ENCODE data around the gene CD34.

Gene CD34

GRCh38 chr1:207868774-207869721, 41.9 kb downstream of the CD34 start:
- no CpG with 5 or more reads among the region's 87 CpGs for WGBS (ENCODE audit: insufficient coverage, insufficient read length)
- H3K36me3 ChIP-seq (ENCODE audit: control insufficient read depth, insufficient read depth, low read length): no peaks in the 10 kb centered on the region
- H3K4me3 ChIP-seq (ENCODE audit: low read length): peak overlapping the region; percentile 72; the same call in 1 of the 2 replicates
- no peak for DNase-seq (ENCODE audit: low read depth, low spot score)
- H3K27ac ChIP-seq (ENCODE audit: low read length): no peak overlapping the region
- H3K4me1 ChIP-seq (ENCODE audit: control insufficient read depth, insufficient read depth, low read length): peaks cover 3% of the 10 kb centered on the region; the same call in 1 of the 2 replicates
- no peaks in the 10 kb centered on the region; the same call in 1 of the 2 replicates for H3K27me3 ChIP-seq (ENCODE audit: control insufficient read depth, insufficient read depth, low read length)
- H3K9me3 ChIP-seq (ENCODE audit: control insufficient read depth, insufficient read depth, low read length): no peaks in the 10 kb centered on the region

GRCh38 chr1:207868251-207868773, 42.6 kb downstream of the CD34 start:
- Histone ChIP-seq H3K36me3 (ENCODE audit: control insufficient read depth, insufficient read depth, low read length) (no peaks in the 10 kb centered on the region), H3K9me3 (ENCODE audit: control insufficient read depth, insufficient read depth, low read length) (no peaks in the 10 kb centered on the region), H3K27me3 (ENCODE audit: control insufficient read depth, insufficient read depth, low read length) (no peaks in the 10 kb centered on the region; the same call in 1 of the 2 replicates), H3K27ac (ENCODE audit: low read length) (no peak overlapping the region), H3K4me3 (ENCODE audit: low read length) (peak overlapping the region; percentile 72; the same call in 1 of the 2 replicates), H3K4me1 (ENCODE audit: control insufficient read depth, insufficient read depth, low read length) (peaks cover 3% of the 10 kb centered on the region; the same call in 1 of the 2 replicates)
- no peak for DNase-seq (ENCODE audit: low read depth, low spot score)
- no CpG with 5 or more reads among the region's 24 CpGs for WGBS (ENCODE audit: insufficient coverage, insufficient read length)

GRCh38 chr1:207867136-207868109, 43.5 kb downstream of the CD34 start:
- Histone ChIP-seq H3K9me3 (ENCODE audit: control insufficient read depth, insufficient read depth, low read length) (no peaks in the 10 kb centered on the region), H3K27me3 (ENCODE audit: control insufficient read depth, insufficient read depth, low read length) (no peaks in the 10 kb centered on the region; the same call in 1 of the 2 replicates), H3K4me1 (ENCODE audit: control insufficient read depth, insufficient read depth, low read length) (peaks cover 3% of the 10 kb centered on the region; the same call in 1 of the 2 replicates), H3K4me3 (ENCODE audit: low read length) (no peak overlapping the region), H3K27ac (ENCODE audit: low read length) (no peak overlapping the region), H3K36me3 (ENCODE audit: control insufficient read depth, insufficient read depth, low read length) (no peaks in the 10 kb centered on the region)
- DNase-seq (ENCODE audit: low read depth, low spot score): no peak
- WGBS (ENCODE audit: insufficient coverage, insufficient read length): no CpG with 5 or more reads among the region's 19 CpGs

GRCh38 chr1:207866471-207867135, 44.3 kb downstream of the CD34 start:
- Histone ChIP-seq H3K27me3 (ENCODE audit: control insufficient read depth, insufficient read depth, low read length) (no peaks in the 10 kb centered on the region; the same call in 1 of the 2 replicates), H3K27ac (ENCODE audit: low read length) (no peak overlapping the region), H3K4me3 (ENCODE audit: low read length) (no peak overlapping the region), H3K9me3 (ENCODE audit: control insufficient read depth, insufficient read depth, low read length) (no peaks in the 10 kb centered on the region), H3K4me1 (ENCODE audit: control insufficient read depth, insufficient read depth, low read length) (peaks cover 3% of the 10 kb centered on the region; the same call in 1 of the 2 replicates), H3K36me3 (ENCODE audit: control insufficient read depth, insufficient read depth, low read length) (no peaks in the 10 kb centered on the region)
- WGBS (ENCODE audit: insufficient coverage, insufficient read length): no CpG with 5 or more reads among the region's 9 CpGs
- DNase-seq (ENCODE audit: low read depth, low spot score): no peak

- no peaks in the 10 kb centered on the region for H3K9me3 ChIP-seq (ENCODE audit: control insufficient read depth, insufficient read depth, low read length)
- no peak overlapping the region for H3K27ac ChIP-seq (ENCODE audit: low read length)
- H3K4me3 ChIP-seq (ENCODE audit: low read length): no peak overlapping the region
- WGBS (ENCODE audit: insufficient coverage, insufficient read length): no CpG with 5 or more reads among the region's 8 CpGs
- H3K27me3 ChIP-seq (ENCODE audit: control insufficient read depth, insufficient read depth, low read length): no peaks in the 10 kb centered on the region; the same call in 1 of the 2 replicates
- DNase-seq (ENCODE audit: low read depth, low spot score): no peak
- H3K36me3 ChIP-seq (ENCODE audit: control insufficient read depth, insufficient read depth, low read length): no peaks in the 10 kb centered on the region
- H3K4me1 ChIP-seq (ENCODE audit: control insufficient read depth, insufficient read depth, low read length): peaks cover 3% of the 10 kb centered on the region; the same call in 1 of the 2 replicates
These were observed 46.9 kb downstream of the CD34 start for GRCh38 chr1:207863893-207864535.

- H3K9me3 ChIP-seq (ENCODE audit: control insufficient read depth, insufficient read depth, low read length): no peaks in the 10 kb centered on the region
- H3K4me3 ChIP-seq (ENCODE audit: low read length): no peak overlapping the region
- no CpG with 5 or more reads among the region's 2 CpGs for WGBS (ENCODE audit: insufficient coverage, insufficient read length)
- no peaks in the 10 kb centered on the region for H3K36me3 ChIP-seq (ENCODE audit: control insufficient read depth, insufficient read depth, low read length)
- no peak overlapping the region for H3K27ac ChIP-seq (ENCODE audit: low read length)
- H3K27me3 ChIP-seq (ENCODE audit: control insufficient read depth, insufficient read depth, low read length): no peaks in the 10 kb centered on the region
- peaks cover 2% of the 10 kb centered on the region; the same call in 1 of the 2 replicates for H3K4me1 ChIP-seq (ENCODE audit: control insufficient read depth, insufficient read depth, low read length)
- DNase-seq (ENCODE audit: low read depth, low spot score): no peak
These were observed 48.6 kb downstream of the CD34 start for GRCh38 chr1:207862241-207862787.

GRCh38 chr1:207861442-207862177, 49.3 kb downstream of the CD34 start:
- DNase-seq (ENCODE audit: low read depth, low spot score): no peak
- Histone ChIP-seq H3K36me3 (ENCODE audit: control insufficient read depth, insufficient read depth, low read length) (no peaks in the 10 kb centered on the region), H3K9me3 (ENCODE audit: control insufficient read depth, insufficient read depth, low read length) (no peaks in the 10 kb centered on the region), H3K4me1 (ENCODE audit: control insufficient read depth, insufficient read depth, low read length) (peaks cover 2% of the 10 kb centered on the region; the same call in 1 of the 2 replicates), H3K27ac (ENCODE audit: low read length) (no peak overlapping the region), H3K27me3 (ENCODE audit: control insufficient read depth, insufficient read depth, low read length) (no peaks in the 10 kb centered on the region), H3K4me3 (ENCODE audit: low read length) (no peak overlapping the region)
- WGBS (ENCODE audit: insufficient coverage, insufficient read length): no CpG with 5 or more reads among the region's 9 CpGs

GRCh38 chr1:207860531-207860930, 50.4 kb downstream of the CD34 start:
- H3K27ac ChIP-seq (ENCODE audit: low read length): no peak overlapping the region
- no peaks in the 10 kb centered on the region for H3K9me3 ChIP-seq (ENCODE audit: control insufficient read depth, insufficient read depth, low read length)
- H3K36me3 ChIP-seq (ENCODE audit: control insufficient read depth, insufficient read depth, low read length): no peaks in the 10 kb centered on the region
- H3K4me3 ChIP-seq (ENCODE audit: low read length): no peak overlapping the region
- peaks cover 2% of the 10 kb centered on the region; the same call in 1 of the 2 replicates for H3K4me1 ChIP-seq (ENCODE audit: control insufficient read depth, insufficient read depth, low read length)
- H3K27me3 ChIP-seq (ENCODE audit: control insufficient read depth, insufficient read depth, low read length): no peaks in the 10 kb centered on the region
- no peak for DNase-seq (ENCODE audit: low read depth, low spot score)
- no CpG with 5 or more reads among the region's 5 CpGs for WGBS (ENCODE audit: insufficient coverage, insufficient read length)
